Nephron progenitor cell (in vitro differentiated cells): Measurements from ENCODE around the gene SORCS2.
A peak's percentile ranks its signal among the peaks of the same experiment; 100 is the strongest.

Source experiments
- DNase-seq: peaks from one replicate; pipeline ENCODE4 v3.0.0; 2021
- H3K27ac Mint-ChIP-seq: 2 replicates; pipeline ENCODE4 v1.8.0; 2021; ENCODE audit warnings: mild to moderate bottlenecking, moderate library complexity, mixed read lengths
- H3K27me3 Mint-ChIP-seq: 2 replicates; pipeline ENCODE4 v1.8.0; 2021; ENCODE audit warnings: mild to moderate bottlenecking, low read depth, mixed read lengths; ENCODE audit not compliant: poor library complexity
- H3K36me3 Mint-ChIP-seq: 2 replicates; pipeline ENCODE4 v1.8.0; 2021; ENCODE audit warnings: low read depth, mixed read lengths
- H3K4me1 Mint-ChIP-seq: 2 replicates; pipeline ENCODE4 v1.8.0; 2021; ENCODE audit warnings: mixed read lengths
- H3K4me3 Mint-ChIP-seq: 2 replicates; pipeline ENCODE4 v1.8.0; 2021; ENCODE audit warnings: mild to moderate bottlenecking, moderate library complexity, mixed read lengths
- H3K9me3 Mint-ChIP-seq: 2 replicates; pipeline ENCODE4 v1.8.0; 2021; ENCODE audit warnings: mild to moderate bottlenecking, moderate library complexity, mixed read lengths
- TF ChIP-seq, protein P1 (sequence below): fragments of 200-600 bp; sonication (generic); IDR thresholded peaks from 2 replicates; pipeline ENCODE4 v1.5.0; 2021; ENCODE audit warnings: antibody characterized with exemption

SORCS2 gene

DNA sequence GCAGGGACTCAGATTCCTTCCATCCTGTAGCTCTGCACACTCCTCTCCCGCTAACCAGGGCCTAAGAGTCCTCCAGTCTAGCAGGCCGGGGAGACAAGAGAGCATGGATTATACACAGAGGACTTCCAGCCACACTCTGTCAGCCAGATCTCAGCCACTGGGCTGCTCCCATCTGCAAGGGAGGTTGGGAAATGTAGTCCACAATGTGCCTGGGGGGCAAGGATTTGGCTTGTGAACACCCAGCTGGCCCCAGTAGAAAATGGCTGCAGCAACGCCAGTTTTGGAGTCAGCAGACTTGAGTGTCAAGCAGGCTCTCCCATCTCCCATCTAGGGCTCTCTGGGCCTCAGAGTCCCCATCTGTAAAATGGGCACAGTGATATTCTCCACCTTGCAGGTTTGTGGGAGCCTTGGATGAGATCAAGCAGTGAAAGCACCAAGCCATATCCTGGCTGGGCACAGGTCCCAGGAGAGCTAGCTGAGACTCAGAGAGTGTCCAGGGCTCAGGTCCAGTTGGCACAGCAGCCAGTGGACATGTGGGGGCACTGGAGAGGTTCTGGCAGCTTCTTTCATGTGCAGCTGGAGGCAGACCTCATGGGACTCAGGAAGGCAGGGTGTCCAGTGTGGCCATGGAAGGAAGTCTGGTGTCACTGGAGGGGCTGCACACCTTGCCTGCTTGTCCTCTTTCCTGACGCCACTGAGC, 227.8 kb downstream of the SORCS2 start:
- H3K9me3 Mint-ChIP-seq, result peaks cover 9% of the 10 kb centered on the region
- peaks cover 48% of the 10 kb centered on the region for H3K4me1 Mint-ChIP-seq
- no peak for DNase-seq
- H3K27me3 Mint-ChIP-seq, result peaks cover 10% of the 10 kb centered on the region
- no peaks in the 10 kb centered on the region for H3K36me3 Mint-ChIP-seq
- no peak overlapping the region for H3K4me3 Mint-ChIP-seq
- H3K27ac Mint-ChIP-seq, result no peak overlapping the region
- TF ChIP-seq, protein P1, sequence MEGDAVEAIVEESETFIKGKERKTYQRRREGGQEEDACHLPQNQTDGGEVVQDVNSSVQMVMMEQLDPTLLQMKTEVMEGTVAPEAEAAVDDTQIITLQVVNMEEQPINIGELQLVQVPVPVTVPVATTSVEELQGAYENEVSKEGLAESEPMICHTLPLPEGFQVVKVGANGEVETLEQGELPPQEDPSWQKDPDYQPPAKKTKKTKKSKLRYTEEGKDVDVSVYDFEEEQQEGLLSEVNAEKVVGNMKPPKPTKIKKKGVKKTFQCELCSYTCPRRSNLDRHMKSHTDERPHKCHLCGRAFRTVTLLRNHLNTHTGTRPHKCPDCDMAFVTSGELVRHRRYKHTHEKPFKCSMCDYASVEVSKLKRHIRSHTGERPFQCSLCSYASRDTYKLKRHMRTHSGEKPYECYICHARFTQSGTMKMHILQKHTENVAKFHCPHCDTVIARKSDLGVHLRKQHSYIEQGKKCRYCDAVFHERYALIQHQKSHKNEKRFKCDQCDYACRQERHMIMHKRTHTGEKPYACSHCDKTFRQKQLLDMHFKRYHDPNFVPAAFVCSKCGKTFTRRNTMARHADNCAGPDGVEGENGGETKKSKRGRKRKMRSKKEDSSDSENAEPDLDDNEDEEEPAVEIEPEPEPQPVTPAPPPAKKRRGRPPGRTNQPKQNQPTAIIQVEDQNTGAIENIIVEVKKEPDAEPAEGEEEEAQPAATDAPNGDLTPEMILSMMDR, result no peak

DNA sequence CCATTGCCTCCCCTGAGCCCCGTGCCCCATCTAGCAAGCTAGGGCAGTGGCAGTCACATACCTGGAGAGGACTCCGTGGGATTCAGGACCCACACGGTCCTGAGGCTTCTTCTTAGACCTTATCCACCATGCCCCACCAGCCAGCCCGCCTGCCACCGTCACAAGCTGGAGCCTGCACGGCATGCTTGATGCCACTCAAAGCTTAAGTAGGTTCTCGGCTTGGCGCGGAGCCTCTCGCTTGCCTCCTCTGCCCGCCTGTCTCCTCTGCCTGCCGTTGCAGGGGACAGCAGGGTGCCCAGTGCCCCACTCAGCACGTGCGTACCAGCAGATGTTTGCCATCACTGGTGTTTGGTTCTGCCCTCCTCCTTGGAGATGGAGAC, 228.3 kb downstream of the SORCS2 start:
- peaks cover 48% of the 10 kb centered on the region for H3K4me1 Mint-ChIP-seq
- no peaks in the 10 kb centered on the region for H3K36me3 Mint-ChIP-seq
- H3K9me3 Mint-ChIP-seq, result peaks cover 9% of the 10 kb centered on the region
- no peak overlapping the region for H3K27ac Mint-ChIP-seq
- H3K4me3 Mint-ChIP-seq, result no peak overlapping the region
- H3K27me3 Mint-ChIP-seq, result peaks cover 10% of the 10 kb centered on the region
- DNase-seq, result no peak
- TF ChIP-seq, protein P1, result no peak

DNA sequence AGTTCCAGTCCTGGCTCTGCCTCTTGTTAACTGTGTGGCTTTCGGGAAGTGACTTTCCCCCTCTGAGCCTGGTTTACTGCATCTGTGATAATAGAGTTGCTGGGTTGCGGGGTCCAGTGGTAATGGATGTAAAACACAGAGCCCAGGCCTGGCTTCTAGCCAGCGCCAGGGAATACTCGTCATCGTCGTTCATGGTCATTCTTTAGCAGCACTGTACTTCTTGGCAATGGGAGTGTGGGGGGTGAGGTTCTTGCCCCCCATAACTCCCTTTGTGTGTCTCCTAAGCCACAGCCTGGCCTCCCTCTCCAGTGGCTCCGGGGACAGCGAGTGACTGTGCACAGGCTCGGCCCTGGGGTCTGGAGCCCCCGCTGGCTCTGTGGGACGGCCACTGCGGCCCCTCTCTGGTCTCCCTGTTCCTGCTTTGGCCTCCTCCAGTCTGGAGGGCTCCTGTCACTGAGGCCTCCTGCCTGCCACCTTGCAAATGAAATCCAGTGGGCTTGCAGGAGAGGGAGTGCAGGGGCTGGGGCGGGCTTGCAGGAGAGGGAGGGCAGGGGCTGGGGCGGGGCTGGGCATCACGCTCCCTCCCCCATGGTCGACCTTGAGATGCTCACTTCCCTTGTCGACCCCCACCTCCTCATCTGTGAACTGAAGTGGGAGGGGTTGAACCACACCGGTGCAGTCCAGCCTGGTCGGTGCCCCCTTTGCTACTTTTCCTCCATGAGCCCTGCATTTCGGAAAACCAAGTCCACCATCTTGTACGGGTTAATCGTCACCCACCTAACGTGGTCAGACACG, 229.2 kb downstream of the SORCS2 start:
- H3K27ac Mint-ChIP-seq, result no peak overlapping the region
- H3K9me3 Mint-ChIP-seq, result peaks cover 9% of the 10 kb centered on the region
- peaks cover 41% of the 10 kb centered on the region for H3K4me1 Mint-ChIP-seq
- peaks cover 9% of the 10 kb centered on the region for H3K27me3 Mint-ChIP-seq
- H3K4me3 Mint-ChIP-seq, result no peak overlapping the region
- TF ChIP-seq, protein P1, result no peak
- H3K36me3 Mint-ChIP-seq, result no peaks in the 10 kb centered on the region
- DNase-seq, result no peak

DNA sequence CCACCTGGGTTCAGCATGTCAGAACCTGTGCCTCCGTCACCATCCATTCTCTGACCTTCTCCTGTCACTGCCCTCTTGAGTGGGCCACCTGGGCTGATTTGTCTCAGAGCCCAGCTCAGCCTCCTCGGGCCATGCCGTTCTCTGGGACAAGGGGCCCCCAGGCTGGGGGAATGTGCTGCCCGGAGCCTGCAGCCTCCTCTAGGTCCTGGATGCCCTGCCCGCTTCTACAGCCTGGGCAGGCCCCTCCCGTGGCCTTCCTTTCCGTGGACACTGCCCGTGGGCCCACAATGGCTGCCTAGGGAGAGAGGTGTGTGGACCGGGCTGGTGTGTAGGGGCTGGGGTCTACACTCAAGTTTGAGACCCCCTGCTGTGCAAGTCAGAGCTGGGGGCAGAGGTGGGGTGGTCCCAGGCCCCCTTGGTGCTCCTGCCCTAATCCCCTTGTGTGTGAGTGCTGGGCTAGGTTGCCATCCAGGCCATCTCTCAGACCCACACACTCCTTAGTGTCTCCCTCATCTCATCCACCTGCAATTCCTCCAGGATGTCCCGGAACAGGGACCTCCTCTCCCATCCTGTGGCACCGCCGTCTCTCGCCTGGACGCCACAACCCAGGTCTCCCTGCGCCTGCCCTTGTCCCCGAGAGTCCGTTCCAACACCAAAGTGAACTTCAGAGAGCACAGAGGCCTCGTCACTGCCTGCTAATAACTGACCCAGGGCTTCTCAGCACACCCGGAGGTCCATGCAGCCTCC, 230.0 kb downstream of the SORCS2 start:
- DNase-seq, result no peak
- Mint-ChIP-seq H3K36me3 (no peaks in the 10 kb centered on the region), H3K4me1 (peaks cover 41% of the 10 kb centered on the region), H3K27me3 (peaks cover 9% of the 10 kb centered on the region), H3K4me3 (no peak overlapping the region), H3K9me3 (peaks cover 9% of the 10 kb centered on the region), H3K27ac (no peak overlapping the region)
- TF ChIP-seq, protein P1, result no peak

DNA sequence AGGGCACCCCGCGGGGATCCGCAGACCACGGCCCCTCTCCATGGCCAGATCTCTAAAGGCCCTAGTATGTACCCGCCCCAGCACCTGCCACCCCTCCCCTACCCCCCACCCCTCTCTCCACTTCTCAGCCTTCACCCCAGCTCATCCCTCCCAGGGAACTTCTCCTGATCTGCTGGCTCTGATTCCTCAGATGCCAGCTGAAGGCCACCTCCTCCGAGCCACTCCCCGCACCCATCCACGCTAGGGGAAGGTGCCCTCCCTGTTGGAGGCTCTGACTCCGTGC, 230.5 kb downstream of the SORCS2 start:
- peaks cover 12% of the 10 kb centered on the region for H3K27me3 Mint-ChIP-seq
- DNase-seq, result no peak
- peaks cover 41% of the 10 kb centered on the region for H3K4me1 Mint-ChIP-seq
- TF ChIP-seq, protein P1, result no peak
- H3K36me3 Mint-ChIP-seq, result no peaks in the 10 kb centered on the region
- H3K27ac Mint-ChIP-seq, result peak overlapping the region; percentile 30
- no peak overlapping the region for H3K4me3 Mint-ChIP-seq
- peaks cover 9% of the 10 kb centered on the region for H3K9me3 Mint-ChIP-seq
